H7 (cell line): Measurements from ENCODE around the gene ZFYVE16. TPM values are rescaled to one million over a fixed set of nuclear protein-coding genes. Genes with fewer than 3 reads are reported as not detected.
"Not testable (repeated sequence)": the region's sequence is repeated elsewhere in the genome, so short reads cannot be mapped to it uniquely, and the experiment has no call there.

Source experiments
- DNase-seq: peaks from one replicate; pipeline ENCODE4 v3.0.0; 2012
- H3K27me3 ChIP-seq: 2 replicates; pipeline ENCODE4 v1.6.0; 2011; ENCODE audit warnings: mild to moderate bottlenecking, low read length; ENCODE audit not compliant: control insufficient read depth, insufficient read depth
- H3K36me3 ChIP-seq: replicated peaks from 2 replicates; pipeline ENCODE4 v1.5.1; 2011; ENCODE audit warnings: low read length; ENCODE audit not compliant: control insufficient read depth, insufficient read depth
- H3K4me3 ChIP-seq: 2 replicates; pipeline ENCODE4 v1.5.1; 2011; ENCODE audit warnings: low read depth, mild to moderate bottlenecking, control low read depth, low read length, moderate library complexity; ENCODE audit not compliant: insufficient read depth
- total RNA-seq: library from RNA; depleted of rRNA; stranded (reverse); fragments of >200 nt; shearing (Covaris generic); gene quantifications from 2 replicates; pipeline ENCODE4 v1.2.3, GENCODE V29; 2014

ZFYVE16 gene
- total RNA-seq, 1 experiment from 2014 or later = 11.7 TPM

- Histone ChIP-seq H3K36me3 (no peaks in the 10 kb centered on the region), H3K27me3 (no peaks in the 10 kb centered on the region), H3K4me3 (no peak overlapping the region)
- no peak for DNase-seq
Measured at GRCh38 chr5:80399526-80400239, 8.2 kb upstream of the ZFYVE16 start.

GRCh38 chr5:80400368-80400767, 7.5 kb upstream of the ZFYVE16 start:
- H3K27me3 ChIP-seq, H3K36me3 ChIP-seq, H3K4me3 ChIP-seq, DNase-seq: not testable (repeated sequence)

GRCh38 chr5:80403782-80404181, 4.1 kb upstream of the ZFYVE16 start:
- no peak overlapping the region for H3K4me3 ChIP-seq
- no peaks in the 10 kb centered on the region for H3K36me3 ChIP-seq
- no peak for DNase-seq
- no peaks in the 10 kb centered on the region for H3K27me3 ChIP-seq

GRCh38 chr5:80406980-80407734, 707 bp upstream of the ZFYVE16 start:
- Histone ChIP-seq H3K36me3 (no peaks in the 10 kb centered on the region), H3K4me3 (peak overlapping the region; percentile 84), H3K27me3 (no peaks in the 10 kb centered on the region)
- no peak for DNase-seq

GRCh38 chr5:80408484-80409366, 861 bp downstream of the ZFYVE16 start:
- H3K27me3 ChIP-seq = no peaks in the 10 kb centered on the region
- DNase-seq = no peak
- no peaks in the 10 kb centered on the region for H3K36me3 ChIP-seq
- H3K4me3 ChIP-seq = peak overlapping the region; percentile 84

- Histone ChIP-seq H3K4me3 (no peak overlapping the region; the same call in 1 of the 2 replicates), H3K27me3 (no peaks in the 10 kb centered on the region), H3K36me3 (no peaks in the 10 kb centered on the region)
- no peak for DNase-seq
Measured at GRCh38 chr5:80409367-80409966, 1.6 kb downstream of the ZFYVE16 start.

- Histone ChIP-seq H3K27me3 (no peaks in the 10 kb centered on the region), H3K36me3 (no peaks in the 10 kb centered on the region), H3K4me3 (no peak overlapping the region)
- DNase-seq = no peak
Measured at GRCh38 chr5:80411589-80412219, 3.8 kb downstream of the ZFYVE16 start.

- no peaks in the 10 kb centered on the region for H3K36me3 ChIP-seq
- DNase-seq = no peak
- no peak overlapping the region for H3K4me3 ChIP-seq
- H3K27me3 ChIP-seq = no peaks in the 10 kb centered on the region
Measured at GRCh38 chr5:80414113-80414512, 6.2 kb downstream of the ZFYVE16 start.

- Histone ChIP-seq H3K36me3 (no peaks in the 10 kb centered on the region), H3K4me3 (no peak overlapping the region), H3K27me3 (no peaks in the 10 kb centered on the region)
- no peak for DNase-seq
Measured at GRCh38 chr5:80417973-80418372, 10.1 kb downstream of the ZFYVE16 start.

- H3K27me3 ChIP-seq, DNase-seq, H3K36me3 ChIP-seq, H3K4me3 ChIP-seq: not testable (repeated sequence)
Measured at GRCh38 chr5:80424365-80424764, 16.5 kb downstream of the ZFYVE16 start.

- H3K36me3 ChIP-seq = peaks cover 1% of the 10 kb centered on the region
- H3K27me3 ChIP-seq = no peaks in the 10 kb centered on the region
- DNase-seq = no peak
- H3K4me3 ChIP-seq = no peak overlapping the region
Measured at GRCh38 chr5:80435476-80435875, 27.6 kb downstream of the ZFYVE16 start.

GRCh38 chr5:80437326-80437725, 29.5 kb downstream of the ZFYVE16 start:
- H3K36me3 ChIP-seq = peaks cover 1% of the 10 kb centered on the region
- no peak for DNase-seq
- H3K27me3 ChIP-seq = no peaks in the 10 kb centered on the region
- no peak overlapping the region for H3K4me3 ChIP-seq

- H3K4me3 ChIP-seq = no peak overlapping the region
- H3K36me3 ChIP-seq = peaks cover 1% of the 10 kb centered on the region
- H3K27me3 ChIP-seq = no peaks in the 10 kb centered on the region
- no peak for DNase-seq
Measured at GRCh38 chr5:80438739-80439138, 30.9 kb downstream of the ZFYVE16 start.

- H3K36me3 ChIP-seq = peaks cover 1% of the 10 kb centered on the region
- no peaks in the 10 kb centered on the region for H3K27me3 ChIP-seq
- H3K4me3 ChIP-seq = no peak overlapping the region
- DNase-seq = no peak
Measured at GRCh38 chr5:80439213-80439612, 31.3 kb downstream of the ZFYVE16 start.
